Measurements from ENCODE around the gene IL4.

GRCh38 chr5:132668706-132669454, 4.9 kb upstream of the IL4 start:
- TF ChIP-seq CTCF (IDR thresholded peaks at IDR 0.05 in 8 of 11, conservative IDR thresholded peaks at IDR 0.05 in 3 of 11) (no peak), POLR2A (IDR thresholded peaks at IDR 0.05) (no peak), POLR2AphosphoS5 (IDR thresholded peaks at IDR 0.05) (no peak)

Data from spleen (tissue), 7 donors.